Astrocyte of the spinal cord (primary cell): ENCODE data around the gene PLK5.
"Not testable (repeated sequence)": the region's sequence is repeated elsewhere in the genome, so short reads cannot be mapped to it uniquely, and the experiment has no call there.

Source experiments
- DNase-seq: peaks from one replicate; pipeline ENCODE4 v3.0.0; 2011; ENCODE audit warnings: low read depth, low spot score
- H3K4me3 ChIP-seq: 2 replicates; pipeline ENCODE4 v1.5.1; 2011; ENCODE audit warnings: low read depth, mild to moderate bottlenecking, low read length, moderate library complexity
- CTCF ChIP-seq: IDR thresholded peaks from 2 replicates; pipeline ENCODE4 v1.5.1; 2012; ENCODE audit warnings: low read depth, mild to moderate bottlenecking, low read length, inconsistent platforms
- in situ Hi-C: cut with HindIII; loops from 2 replicates; pipeline ENCODE4 v1.10.0; 2017; ENCODE audit warnings: low sequenced_read_pairs

The PLK5 gene

DNA sequence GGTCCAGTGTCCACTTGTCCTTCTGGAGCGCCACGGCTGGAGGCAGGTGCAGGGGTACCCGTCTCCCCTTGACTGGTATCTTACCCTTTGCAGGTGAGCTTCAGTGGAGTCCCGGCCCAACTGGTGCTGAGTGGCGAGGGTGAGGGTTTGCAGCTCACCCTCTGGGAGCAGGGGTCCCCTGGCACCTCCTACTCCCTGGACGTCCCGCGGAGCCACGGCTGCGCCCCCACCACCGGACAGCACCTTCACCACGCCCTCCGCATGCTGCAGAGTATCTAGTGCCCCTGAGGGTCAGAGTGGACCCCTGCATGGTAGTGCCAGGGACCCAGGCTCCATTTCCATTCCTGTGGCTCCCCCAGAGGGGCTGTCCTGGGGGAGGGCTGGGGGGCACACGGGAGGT is 11.1 kb downstream of the PLK5 start:
- in situ Hi-C loops = no loop called here
- no peak for TF ChIP-seq CTCF
- H3K4me3 ChIP-seq = no peak overlapping the region
- no peak for DNase-seq

GRCh38 chr19:1535699-1536098 is 11.8 kb downstream of the PLK5 start:
- H3K4me3 ChIP-seq, DNase-seq, in situ Hi-C loops: not testable (repeated sequence)

- in situ Hi-C loops = no loop called here
Observed at GRCh38 chr19:1538978-1539377, 15.1 kb downstream of the PLK5 start.

GRCh38 chr19:1539749-1540148 is 15.9 kb downstream of the PLK5 start:
- DNase-seq, in situ Hi-C loops, H3K4me3 ChIP-seq: not testable (repeated sequence)

More at GRCh38 chr19:1538978-1539377, 15.1 kb downstream of the PLK5 start:
- no peak overlapping the region for H3K4me3 ChIP-seq
- TF ChIP-seq CTCF = no peak
- DNase-seq = no peak

DNA sequence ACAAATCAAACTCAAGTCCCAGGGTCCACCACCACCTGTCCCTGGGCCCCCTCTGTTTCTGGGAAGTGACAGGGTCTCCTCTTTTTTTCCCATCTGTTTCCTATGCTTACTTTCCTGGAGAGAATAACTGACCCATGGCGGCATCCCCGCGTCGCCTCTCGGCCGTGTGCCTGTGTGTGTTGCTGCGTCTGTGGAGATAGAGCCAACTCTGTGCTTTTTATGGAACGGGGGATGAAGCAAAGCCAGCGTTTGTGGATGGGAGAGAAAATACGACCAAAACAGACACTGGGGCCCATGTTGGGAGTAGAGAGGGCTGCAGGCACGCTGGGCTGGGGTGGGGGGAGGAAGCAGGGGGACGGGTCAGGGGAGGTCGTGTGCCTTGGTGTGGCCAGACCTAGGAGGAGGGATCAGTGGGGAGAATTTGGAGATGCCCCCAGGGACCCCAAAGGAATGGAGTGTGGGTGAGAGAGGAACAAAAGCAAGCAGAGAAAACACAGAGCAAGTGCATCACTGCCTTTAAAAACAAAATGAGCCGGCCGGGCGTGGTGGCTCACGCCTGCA is 16.6 kb downstream of the PLK5 start:
- H3K4me3 ChIP-seq = no peak overlapping the region
- DNase-seq = no peak
- no peak for TF ChIP-seq CTCF
- in situ Hi-C loops = no loop called here

DNA sequence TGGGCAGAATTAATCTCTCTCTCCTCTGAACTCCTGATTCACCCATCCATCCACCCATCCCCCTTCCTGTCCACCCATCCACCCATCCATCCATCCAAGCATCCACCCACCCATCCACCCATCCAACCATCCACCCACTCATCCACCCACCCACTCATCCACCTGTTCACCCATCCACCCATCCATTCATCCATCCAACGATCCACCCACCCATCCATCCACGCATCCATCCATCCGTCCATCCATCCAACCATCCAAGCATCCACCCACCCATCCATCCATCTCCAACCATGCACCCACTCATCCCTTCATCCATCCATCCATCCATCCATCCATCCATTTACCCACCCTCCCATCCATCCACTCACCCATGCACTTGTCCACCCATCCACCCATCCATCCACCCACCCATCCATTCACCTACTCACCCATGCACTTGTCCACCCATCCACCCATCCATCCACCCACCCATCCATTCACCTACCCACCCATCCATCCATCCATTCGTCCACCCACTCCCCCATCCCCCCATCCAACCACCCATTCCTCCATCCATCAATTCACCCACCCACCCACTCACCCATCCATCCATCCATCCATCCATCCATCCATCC is 25.6 kb downstream of the PLK5 start:
- no peak for DNase-seq
- no peak overlapping the region for H3K4me3 ChIP-seq
- TF ChIP-seq CTCF = no peak
- in situ Hi-C loops = no loop called here

DNA sequence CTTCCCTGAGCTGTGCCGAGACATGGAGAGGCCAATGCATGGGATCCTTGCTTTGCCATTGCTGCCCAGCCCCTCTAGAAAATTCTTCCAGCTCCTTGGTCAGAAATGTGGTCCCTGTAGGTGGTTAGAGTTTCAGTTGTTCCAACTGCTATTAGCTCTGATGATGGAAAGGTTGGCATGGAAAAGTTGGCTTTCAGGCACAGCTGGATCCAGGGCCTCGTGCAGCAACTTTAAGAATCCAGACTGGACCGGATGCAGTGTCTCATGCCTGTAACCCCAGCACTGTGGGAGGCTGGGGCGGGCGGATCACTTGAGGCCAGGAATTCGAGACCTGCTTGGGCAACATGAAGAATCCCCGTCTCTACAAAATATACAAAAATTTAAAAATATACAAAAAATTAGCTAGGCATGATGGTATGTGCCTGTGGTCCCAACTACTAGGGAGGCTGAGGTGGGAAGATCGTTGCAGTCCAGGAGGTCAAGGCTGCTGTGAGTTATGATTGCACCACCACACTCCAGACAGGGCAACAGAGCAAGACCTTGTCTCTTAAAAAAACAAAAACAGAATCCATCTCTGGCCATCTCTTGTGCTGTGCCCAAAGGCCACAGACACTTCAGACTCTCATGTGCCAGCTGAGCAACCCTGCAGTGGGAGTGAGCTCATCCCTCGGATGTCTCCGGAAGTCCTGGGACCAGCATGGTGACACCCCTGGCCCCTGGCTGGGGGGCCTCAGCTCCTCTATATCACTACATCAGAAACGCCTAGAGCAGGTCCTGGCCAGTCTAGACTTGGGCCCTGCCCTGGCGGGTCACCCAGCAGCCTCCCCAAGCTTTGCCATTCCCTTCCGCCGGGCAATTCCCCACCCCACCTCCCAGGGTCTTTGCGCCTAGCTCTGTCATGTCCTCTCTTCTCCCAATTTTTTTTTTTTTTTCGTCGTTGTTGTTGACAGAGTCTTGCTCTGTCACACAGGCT is 27.5 kb downstream of the PLK5 start:
- no peak for TF ChIP-seq CTCF
- no peak overlapping the region for H3K4me3 ChIP-seq
- in situ Hi-C loops = no loop called here
- DNase-seq = no peak
